ENCODE results near the gene GPAT3.
"Not testable (repeated sequence)": the region's sequence is repeated elsewhere in the genome, so short reads cannot be mapped to it uniquely, and the experiment has no call there.

GPAT3 gene

DNA sequence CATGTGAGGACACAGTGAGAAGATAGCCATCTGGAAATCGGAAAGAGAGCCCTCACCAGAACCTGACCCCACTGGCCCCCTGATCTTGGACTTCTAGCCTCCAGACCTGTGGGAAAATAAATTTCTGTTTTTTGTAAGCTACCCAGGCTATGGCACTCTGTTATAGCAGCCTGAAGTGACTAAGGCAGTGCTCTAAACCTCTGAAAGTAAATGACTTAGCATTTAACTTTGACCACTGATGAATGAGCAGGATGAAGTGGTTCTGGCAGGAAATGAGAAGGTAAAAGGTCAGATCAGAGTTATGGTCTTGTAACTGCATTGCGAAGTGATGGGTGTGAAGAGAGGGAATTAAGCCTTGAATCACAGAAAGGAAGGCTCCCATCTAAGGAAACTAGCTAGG, 17.0 kb downstream of the GPAT3 start:
- DNase-seq: no peak

DNA sequence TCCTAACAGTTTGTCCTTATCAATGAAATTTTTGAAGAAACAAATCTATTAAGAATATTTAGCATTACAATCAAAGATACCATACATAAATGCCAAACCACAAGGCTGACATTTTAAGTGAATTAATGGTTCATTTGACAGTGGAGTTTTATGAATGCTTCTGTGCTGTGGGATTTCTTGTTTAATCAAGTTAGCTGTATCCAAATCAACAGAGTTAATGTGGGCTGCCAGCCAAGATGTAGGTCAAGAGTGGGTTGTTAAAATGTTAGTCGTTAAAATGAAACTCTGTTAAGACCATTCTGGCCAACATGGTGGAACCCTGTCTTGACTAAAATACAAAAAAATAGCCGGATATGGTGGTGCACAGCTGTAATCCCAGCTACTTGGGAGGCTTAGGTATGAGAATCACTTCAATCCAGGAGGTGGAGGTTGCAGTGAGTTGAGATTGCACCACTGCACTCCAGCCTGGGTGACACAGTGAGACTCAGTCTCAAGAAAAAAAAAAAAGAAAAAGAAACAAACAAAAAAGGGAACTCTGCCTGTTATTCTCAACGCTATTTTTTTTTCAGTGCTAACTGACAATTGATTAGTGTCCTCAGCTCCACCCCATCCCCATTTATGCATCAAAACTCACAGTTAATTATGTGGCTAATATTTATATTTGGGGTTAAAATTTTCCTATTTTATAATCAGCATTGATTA, 20.2 kb downstream of the GPAT3 start:
- DNase-seq: no peak

DNA sequence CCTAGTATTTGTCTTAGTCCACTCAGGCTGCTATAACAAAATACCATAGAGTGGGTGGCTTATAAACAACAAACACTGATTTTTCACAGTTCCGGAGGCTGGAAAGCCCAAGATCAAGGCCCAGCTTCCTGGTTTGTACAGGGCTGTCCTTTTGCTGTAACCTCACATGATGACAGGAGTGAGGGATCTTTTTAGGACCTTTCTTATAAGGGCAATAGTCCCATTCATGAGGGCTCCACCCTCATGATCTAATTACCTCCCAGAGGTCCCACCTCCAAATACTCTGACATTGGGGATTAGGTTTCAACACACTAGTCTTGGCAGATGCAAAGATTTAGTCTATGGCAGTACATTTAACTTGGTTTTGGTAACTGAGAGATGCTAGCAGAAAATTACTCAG, 20.9 kb downstream of the GPAT3 start:
- no peak for DNase-seq

DNA sequence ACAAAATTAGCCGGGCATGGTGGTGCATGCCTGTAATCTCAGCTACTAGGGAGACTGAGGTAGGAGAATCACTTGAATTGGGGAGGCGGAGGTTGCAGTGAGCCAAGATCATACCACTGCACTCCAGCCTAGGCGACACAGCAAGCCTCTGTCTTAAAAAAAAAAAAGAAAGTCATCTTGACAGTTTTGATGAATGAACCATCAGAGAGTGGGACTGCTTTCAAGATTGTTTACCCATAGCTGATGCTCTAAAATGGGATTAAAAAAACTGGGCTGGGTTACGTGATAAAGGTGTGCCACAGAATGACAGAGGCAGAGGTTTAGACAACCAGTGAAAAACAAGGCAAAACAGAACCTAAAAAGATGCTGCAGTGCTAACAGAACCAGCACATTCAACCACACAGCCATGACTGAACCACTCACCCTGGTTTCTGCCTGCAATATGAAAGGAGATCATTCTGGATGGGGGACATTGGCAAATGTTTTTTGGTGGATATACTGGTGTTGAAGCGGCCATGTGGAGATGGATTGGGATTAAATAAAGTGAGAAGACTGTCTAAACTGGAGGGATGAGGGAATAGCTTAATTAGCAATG, 22.2 kb downstream of the GPAT3 start:
- no peak for DNase-seq

DNA sequence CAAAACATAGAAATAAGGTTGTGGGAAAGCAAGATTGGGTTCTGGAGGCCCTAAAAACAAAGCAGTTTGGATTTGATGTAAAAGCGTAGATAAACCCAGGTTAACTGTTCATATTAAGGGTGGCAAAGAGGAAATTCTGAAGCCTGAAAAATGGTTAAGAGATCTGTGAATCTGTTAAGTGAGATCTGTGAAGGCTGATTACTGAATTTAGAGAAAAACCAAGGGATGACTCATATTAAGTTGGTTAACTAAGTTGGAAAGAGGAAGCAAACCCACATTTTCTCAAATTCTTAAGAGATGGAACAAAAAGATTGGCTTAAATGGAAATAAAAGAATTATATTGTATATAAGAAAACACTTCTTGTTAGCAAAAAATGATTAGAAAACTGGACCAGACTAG, 22.8 kb downstream of the GPAT3 start:
- no peak for DNase-seq

DNA sequence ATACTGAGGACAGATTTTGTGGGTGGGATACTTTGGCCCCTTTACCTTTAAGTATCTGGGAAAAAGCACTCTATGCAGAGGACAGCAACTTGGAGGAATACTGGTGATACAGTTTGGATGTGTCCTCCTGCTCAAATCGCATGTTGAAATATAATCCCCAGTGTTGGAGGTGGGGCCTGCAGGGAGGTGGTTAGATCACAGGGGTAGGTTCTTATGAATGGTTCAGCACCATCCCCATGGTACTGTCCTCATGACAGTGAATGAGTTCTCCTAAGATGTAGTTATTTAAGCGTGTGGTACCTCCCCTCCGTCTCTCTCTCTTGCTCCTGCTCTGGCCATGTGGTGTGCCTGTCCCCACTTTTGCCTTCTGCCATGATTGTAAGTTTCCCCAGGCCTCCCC, 24.6 kb downstream of the GPAT3 start:
- no peak for DNase-seq

DNA sequence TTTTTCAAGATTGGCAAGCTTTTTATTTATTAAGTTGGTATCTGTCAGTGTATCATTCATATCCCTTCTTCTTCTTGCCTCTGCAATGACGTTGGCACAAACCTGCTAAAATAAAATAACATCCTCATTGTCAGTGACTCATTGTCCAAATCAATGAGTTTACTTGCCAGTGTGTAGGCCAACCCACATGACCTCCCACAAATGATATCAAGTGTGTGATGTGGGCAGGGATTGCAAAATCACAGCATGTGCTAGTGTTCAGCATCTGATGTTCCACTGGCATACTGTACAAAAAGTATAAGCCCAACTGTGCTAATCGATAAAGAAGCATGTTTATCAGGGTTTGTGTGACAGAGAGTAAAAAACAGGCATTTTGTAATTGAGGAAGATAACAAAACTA, 25.5 kb downstream of the GPAT3 start:
- DNase-seq: no peak

DNA sequence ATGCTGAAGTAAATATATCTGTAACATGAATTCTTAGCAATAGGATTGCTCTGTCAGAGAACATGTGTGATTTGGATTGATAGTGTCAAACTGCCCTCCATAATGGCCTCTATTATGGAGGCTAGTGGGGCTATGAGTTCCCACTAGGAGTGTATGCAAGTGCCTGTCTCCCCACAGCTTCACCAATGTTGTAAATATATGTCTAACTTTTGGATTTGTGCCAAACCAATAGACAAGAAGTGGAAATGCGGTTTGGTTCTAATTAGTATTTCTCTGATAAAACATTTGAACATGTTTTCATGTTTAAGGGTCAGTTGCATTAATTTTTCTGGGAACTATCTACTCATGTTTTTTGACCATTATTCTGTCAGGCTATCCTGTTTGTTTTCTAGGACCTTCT, 28.1 kb downstream of the GPAT3 start:
- no peak for DNase-seq

DNA sequence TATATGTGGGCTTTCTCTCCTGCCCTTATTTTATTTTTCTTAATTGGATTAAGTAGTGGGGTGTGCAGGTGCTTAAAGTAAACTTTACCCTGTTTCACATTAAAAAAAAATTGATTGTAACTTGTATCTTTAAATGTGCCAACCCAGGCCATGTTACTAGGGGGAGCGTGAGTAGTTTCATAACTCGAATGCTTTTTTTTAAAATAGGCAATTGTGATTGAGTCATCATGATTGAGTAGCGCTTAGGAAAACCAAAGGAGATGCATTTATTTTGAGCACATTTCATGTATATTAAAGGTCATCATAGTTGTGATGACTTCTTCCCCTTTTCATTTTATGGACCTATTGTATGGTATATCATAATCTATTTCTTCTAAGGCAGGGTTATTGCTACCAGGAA, 32.2 kb downstream of the GPAT3 start:
- DNase-seq: no peak

DNA sequence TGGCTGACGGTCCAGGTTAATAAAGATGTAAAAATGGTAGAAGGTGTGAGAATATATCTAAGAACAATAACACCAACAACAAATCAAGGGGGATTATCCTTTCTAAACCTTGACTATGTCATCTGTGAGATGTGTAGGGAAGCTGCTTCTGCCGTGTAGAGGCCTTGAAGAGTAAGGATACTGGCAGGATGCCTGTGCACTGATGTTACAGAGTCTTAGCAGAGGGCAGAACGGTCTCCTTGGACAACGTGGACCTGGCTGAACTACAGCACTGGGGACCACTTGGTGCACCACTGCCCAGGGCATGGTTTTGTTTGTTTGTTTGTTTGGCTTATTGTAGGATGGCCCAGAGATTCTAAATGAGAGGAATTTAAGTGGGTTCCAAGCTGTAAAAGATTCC, 33.5 kb downstream of the GPAT3 start:
- DNase-seq: peak; percentile 18

DNA sequence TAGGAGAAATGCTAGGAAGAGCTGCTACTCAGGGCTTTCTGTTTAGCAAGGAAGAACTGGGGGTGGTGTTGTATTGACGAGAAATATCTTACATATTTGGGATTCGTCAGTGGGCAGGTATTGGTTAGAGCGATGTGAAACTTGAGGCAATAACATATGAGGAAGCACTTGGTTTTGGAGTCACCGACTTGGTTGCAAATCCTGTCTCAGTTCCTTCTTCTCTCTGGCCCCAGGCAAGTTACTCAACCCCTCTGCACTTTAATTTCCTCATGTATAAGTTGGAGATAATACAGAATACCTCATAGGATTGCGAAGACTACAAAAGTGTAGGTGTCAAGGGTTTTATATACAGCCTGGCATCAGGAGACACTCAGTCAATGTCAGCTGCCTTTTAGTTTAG, 34.1 kb downstream of the GPAT3 start:
- DNase-seq: no peak

DNA sequence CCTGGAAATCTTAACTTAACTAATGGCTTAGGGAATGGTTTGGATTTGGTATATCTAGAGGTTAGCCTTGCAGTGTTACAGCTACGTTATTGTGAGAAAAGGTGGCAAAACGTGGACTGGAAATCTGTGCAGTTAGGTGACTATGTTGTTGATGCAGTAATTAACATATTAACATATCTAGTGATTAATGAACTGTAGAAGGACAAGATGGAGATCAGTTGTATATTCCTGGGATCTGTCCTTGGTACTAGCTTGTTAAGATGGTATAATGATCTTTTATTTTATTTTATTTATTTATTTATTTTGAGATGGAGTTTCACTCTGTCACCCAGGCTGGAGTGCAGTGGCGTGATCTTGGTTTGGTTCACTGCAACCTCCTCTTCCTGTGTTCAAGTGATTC, 36.9 kb downstream of the GPAT3 start:
- no peak for DNase-seq

DNA sequence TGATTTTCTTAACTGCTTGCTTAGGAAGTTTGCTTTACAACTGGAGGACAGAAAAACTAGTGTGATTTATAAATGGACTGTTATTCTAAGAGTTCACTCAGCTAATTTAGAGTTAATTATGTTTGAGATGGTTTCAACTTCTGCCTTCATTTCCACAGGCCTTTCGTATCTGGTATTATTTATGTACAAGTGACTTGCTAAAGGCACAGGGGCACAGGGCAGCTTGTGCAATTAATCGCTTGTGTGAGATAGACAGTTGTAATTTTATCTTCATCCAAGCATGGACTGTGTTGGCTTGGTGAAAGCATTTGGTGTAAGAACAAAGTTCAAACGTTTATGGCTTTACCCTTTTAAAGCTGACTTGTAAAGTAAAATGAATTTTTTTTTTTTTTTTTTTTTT, 38.3 kb downstream of the GPAT3 start:
- no peak for DNase-seq

DNA sequence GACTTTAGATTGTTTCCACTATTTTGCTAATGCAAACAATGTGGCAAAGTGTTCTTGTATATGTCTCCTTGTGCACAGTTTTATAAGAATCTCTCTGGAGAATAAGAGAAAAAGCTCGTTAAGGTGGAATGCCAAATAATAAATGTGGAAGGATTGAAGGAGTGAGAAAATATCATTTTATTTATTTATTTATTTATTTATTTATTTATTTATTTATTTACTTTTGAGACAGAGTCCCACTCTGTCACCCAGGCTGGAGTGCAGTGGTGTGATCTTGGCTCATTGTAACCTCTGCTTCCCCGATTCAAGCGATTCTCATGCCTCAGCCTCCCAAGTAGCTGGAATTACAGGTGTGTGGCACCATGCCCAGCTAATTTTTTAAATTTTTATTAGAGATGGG, 40.3 kb downstream of the GPAT3 start:
- not testable (repeated sequence) for DNase-seq

DNA sequence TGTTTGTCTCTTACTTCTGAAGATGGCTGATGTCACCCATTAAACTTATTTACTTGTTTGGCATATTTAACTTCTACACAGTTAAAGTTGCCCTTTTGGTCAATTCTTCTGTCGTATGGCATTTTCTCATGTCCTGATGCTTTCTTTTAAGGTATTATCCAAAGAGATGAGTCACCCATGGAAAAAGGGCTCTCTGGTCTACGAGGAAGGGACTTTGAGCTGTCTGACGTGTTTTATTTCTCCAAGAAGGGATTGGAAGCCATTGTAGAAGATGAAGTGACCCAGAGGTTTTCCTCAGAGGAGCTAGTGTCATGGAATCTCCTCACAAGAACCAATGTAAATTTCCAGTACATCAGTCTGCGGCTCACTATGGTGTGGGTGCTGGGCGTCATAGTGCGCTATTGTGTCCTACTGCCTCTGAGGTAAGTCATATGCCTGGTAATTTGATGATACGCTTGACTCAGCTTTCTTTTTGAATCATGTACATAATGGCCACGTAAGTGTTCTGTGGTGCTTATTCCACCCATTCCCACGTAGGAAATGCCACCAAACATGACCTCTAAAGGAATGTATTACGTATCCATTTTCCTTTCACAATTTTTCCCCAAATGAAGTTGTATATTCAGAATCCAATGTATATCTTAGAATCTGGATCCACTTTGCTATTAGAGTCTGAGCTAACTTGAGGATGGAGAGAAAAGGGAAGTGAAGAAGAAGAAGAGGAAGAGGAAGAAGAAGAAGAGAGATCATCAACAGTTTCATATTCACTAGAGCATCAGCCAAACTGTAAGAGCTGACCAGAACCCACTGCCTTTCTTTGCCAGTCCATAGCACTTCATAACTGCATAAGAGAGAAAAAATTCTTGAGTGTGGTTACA, 45.7 kb downstream of the GPAT3 start:
- DNase-seq: no peak

DNA sequence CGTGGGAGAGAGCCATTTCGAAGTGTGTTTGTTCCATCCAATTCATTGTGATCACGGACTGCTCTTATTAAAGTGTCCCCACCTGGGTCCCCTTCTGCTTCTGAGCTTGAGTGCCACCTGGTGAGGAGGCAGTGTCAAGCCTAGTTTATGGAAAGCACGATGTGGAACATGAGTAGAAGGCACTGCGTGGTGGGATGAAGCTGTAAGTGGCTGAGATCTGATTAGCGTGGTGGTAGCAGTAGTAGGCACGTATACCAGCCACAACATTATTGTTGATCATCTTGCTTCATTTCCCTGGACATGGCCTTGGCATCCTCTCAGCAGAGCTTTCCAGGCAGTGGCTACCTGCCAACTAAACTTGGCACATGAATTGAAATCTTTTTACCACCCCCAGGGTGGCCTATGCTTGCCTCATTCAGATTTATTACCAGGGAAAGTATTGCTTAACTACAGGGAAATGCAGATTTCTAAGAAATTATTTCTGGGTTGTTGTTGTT, 46.4 kb downstream of the GPAT3 start:
- peak; percentile 27 for DNase-seq

DNA sequence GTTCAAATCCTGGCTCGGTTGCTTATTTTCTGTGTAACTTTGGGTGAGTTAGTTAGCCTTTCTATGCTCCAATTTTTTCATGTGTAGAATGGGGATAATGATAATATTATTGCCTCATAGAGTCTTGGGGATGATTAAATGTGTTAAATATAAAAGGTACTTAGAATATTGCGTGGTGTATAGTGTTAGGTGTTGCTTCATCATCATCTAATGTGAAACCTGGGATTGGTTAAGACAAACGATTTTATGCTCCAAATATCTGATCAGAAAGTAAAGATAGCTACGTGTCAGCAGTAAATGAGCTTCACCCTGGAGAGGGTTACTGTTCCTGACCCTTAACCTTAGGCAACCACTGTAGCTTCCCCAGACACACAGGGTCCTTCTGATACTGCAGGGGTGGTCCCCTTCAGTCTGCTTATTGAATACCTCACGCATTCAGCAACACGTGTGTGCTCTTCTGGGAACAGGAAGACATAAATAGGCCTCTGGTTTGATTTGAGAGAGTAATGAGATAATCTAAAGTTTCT, 50.1 kb downstream of the GPAT3 start:
- DNase-seq: no peak

DNA sequence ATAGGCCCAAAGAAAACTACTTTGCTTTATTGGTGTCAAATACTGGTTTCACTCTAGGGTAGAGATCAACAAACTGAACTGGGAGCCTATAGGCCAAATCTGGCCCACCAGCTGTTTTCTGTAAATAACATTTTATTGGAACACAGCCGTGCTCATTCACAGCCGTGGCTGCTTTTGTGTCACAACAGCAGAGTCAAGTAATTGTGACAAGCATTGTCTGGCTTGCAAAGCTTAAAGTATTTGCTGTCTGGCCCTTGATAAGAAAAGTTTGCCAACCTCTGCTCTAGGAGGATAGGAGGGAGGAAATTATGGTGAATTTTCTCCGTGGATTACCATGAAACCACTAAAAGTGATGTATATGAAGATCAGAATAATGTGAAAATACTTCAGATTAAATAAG, 53.4 kb downstream of the GPAT3 start:
- DNase-seq: no peak

DNA sequence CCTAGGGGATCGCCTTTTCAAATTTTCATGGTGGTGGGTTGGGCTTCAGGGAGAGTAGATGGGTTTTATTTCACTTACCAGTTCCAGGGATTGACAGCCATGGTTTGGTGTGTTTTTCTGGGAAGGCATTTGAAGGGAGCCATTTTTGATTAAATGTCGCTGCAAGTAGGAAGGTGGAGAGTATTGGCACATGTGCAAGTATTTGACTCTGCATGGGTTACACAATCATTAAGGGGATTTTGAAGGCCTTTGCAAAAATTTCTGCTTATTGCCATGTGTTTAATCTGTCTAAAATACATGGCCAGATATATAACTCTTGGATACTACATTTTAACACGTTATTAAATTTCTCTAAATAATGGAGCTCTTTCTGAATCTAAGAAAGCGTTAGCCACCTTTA, 55.1 kb downstream of the GPAT3 start:
- no peak for DNase-seq

DNA sequence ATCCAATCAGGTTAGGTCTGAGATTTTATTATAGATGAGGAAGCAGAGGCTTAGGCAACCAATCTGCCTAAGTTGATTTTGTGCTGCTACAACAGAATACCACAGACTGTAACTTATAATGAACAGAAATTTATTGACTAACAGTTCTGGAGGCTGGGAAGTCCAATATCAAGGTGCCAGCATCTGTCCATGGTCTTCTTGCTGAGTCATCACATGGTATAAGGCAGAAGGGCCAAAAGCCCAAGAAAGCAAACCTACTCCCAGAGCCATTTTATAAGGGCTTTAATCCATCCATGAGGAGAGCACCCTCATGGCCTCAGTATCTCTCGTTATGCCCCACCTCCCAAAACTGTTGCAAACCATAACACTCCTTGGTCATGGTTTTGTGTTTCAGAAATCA, 55.8 kb downstream of the GPAT3 start:
- no peak for DNase-seq

DNA sequence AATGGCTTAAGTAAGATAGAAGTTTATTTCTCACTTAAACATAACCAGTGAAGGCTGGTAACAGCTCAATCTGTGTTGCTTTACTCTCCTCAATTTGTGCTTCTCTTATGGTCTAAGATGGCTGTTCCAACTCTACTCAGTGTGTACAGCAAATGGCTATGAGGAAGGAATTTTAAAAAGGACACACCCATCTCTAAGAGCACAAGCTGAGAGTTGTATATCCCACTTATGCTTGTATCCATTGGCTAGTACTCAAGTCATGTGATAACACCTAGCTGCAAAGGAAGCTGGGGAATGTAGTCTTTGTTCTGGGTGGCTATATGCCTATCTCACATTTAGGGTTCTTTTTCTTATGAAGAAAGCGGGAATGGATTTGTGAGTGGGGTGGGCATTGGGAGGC, 63.3 kb downstream of the GPAT3 start:
- no peak for DNase-seq

DNA sequence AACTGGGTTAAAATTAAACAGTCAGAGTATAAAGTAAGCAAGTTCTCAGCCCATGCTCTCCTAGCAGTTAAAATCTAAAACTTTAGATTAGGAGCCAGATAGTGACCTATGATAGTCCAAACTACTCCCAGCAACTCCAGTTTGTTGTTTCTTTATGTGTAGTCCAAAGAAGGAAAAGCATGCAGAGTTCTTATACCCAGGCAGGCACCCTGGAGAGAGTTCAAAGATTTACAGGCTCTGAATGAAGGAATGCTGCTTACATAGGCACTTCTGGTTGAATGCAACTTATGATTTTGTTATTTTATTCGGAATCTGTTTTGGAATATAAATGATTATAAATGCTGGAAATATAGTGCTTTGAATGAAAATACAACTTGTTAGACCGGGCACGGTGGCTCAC, 67.2 kb downstream of the GPAT3 start:
- no peak for DNase-seq

DNA sequence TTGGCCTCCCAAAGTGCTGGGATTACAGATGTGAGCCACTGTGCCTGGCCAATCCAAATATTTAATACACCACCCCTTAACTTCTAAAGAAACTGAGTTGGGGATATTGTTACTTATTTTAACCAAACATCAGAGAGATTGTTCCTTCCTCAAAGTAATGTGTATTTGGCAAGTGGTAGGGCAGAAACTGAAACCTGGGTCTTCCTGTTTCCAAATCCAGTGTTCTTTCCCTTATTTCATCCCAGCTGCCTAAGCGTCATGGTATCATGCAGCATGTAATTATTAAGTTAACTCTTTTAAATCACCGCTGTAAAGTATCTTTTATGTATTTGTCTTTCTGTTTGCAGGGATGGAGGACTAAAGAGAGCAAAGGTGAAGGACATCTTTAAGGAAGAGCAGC, 68.4 kb downstream of the GPAT3 start:
- no peak for DNase-seq

DNA sequence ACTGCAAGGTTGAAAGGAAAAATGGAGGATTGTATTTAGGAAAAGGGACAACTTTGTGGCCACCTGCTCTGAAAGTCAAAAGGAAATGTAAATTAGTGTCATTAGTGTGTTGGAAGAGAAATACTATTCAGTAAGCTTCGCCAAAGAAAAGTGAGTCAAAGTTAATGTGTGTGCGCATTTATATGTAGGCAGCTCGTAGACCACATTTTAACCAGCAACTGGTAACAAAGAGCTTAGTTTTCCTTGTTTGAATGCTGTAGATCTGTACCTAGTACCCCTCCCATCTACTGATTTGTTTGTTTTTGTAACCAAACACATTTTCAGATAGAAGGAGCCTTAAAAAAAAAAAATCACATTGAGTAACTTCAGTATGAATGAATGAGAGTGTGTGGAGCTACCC, 69.3 kb downstream of the GPAT3 start:
- DNase-seq: no peak
